Measurements from ENCODE around the gene PRR22.

- TF ChIP-seq EZH2phosphoT487 (IDR thresholded peaks at IDR 0.05; ENCODE audit: borderline replicate concordance, low read depth, low read length), result no peak
- TF ChIP-seq CTCF (conservative IDR thresholded peaks at IDR 0.05; ENCODE audit: low read length), result no peak
Measured at GRCh38 chr19:5827891-5828660, 43.5 kb upstream of the PRR22 start.
